Measurements from ENCODE around the gene KRTAP6-3.

KRTAP6-3 gene

DNA sequence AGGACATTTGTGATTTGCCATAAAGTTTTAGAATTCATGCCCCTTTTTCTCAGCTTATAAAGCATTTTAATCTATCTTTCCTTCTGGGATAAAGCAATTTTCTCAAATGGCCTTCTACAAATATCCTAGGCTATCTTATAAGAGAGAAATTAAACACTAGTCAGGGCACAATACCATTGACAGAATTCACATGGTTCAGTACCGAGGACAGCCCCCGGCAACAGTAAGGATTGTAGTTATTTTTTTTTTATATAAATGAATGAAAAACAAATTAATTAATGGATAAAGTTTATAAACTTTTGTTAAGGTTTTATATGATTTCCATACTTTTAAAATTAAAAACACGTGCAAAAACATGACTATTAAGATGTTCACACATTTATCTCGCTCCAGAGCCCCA, 35.9 kb downstream of the KRTAP6-3 start:
- Histone ChIP-seq H3K27me3 (ENCODE audit: insufficient read depth, low read length) (no peaks in the 10 kb centered on the region), H3K4me1 (ENCODE audit: insufficient read depth, low read length) (0 out of 2 replicates have a peak, but pooled peaks cover 4% of the 10 kb centered on the region), H3K27ac (ENCODE audit: low read length) (no peak overlapping the region), H3K4me3 (ENCODE audit: low read length) (no peak overlapping the region), H3K36me3 (ENCODE audit: insufficient read depth, low read depth, low read length) (no peaks in the 10 kb centered on the region), H3K9ac (ENCODE audit: low read depth, low read length) (no peak overlapping the region), H3K9me3 (ENCODE audit: insufficient read depth, low read depth, low read length) (peaks cover 13% of the 10 kb centered on the region; the same call in 1 of the 2 replicates)

DNA sequence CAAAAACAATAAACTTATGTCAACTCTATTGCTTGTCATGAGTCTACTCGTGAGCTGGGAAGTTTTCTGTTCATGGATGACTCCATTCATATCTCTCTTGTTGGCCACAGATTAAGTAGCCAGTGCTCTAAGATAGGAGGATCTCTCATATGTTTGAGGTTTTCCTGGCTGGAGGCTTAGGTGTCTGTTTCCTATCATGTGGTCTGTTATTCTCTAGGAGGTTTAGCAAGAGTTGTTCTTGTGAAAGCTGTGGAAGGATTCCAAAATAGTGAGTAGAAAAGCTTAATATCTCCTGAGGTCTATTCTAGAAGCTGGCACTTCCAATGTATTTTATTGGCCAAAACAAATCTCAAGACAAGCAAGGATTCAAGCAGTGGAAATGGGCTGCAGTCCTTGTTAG, 37.0 kb downstream of the KRTAP6-3 start:
- H3K36me3 ChIP-seq (ENCODE audit: insufficient read depth, low read depth, low read length) = no peaks in the 10 kb centered on the region
- H3K4me1 ChIP-seq (ENCODE audit: insufficient read depth, low read length) = 0 out of 2 replicates have a peak, but pooled peaks cover 4% of the 10 kb centered on the region
- H3K27me3 ChIP-seq (ENCODE audit: insufficient read depth, low read length) = no peaks in the 10 kb centered on the region
- no peak overlapping the region for H3K9ac ChIP-seq (ENCODE audit: low read depth, low read length)
- H3K9me3 ChIP-seq (ENCODE audit: insufficient read depth, low read depth, low read length) = peaks cover 12% of the 10 kb centered on the region; the same call in 1 of the 2 replicates
- H3K4me3 ChIP-seq (ENCODE audit: low read length) = no peak overlapping the region
- H3K27ac ChIP-seq (ENCODE audit: low read length) = no peak overlapping the region

DNA sequence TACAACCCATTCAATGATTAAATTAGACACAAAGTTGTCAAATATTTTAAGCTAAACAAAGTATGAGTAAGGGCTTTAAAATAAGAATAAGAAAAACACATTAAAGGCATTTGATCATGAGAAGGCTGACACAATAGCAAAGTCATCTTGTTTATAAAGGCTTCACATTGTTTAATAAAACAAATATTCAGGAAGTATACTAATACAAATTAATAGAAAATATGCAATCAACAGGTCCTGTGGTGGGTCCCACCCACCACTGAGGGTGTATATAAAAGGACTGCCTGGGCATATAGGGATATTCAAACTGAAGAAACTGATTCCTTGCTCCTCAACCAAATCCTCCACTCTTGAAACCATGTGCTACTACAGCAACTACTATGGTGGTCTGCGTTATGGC, 42.7 kb downstream of the KRTAP6-3 start, which contains the start of gene KRTAP20-2:
Gene KRTAP20-2 (plus strand): TSS at position 301 of the 400 bp plus-strand sequence. CDS start 58 bp downstream, at position 359.
- Histone ChIP-seq H3K27ac (ENCODE audit: low read length) (no peak within 1 kb of the TSS), H3K9ac (ENCODE audit: low read depth, low read length) (no peak within 1 kb of the TSS), H3K4me3 (ENCODE audit: low read length) (no peak within 1 kb of the TSS), H3K36me3 (ENCODE audit: insufficient read depth, low read depth, low read length) (no peaks in the 10 kb centered on the region), H3K9me3 (ENCODE audit: insufficient read depth, low read depth, low read length) (no peaks in the 10 kb centered on the region), H3K4me1 (ENCODE audit: insufficient read depth, low read length) (no peaks in the 10 kb centered on the region), H3K27me3 (ENCODE audit: insufficient read depth, low read length) (no peaks in the 10 kb centered on the region)

DNA sequence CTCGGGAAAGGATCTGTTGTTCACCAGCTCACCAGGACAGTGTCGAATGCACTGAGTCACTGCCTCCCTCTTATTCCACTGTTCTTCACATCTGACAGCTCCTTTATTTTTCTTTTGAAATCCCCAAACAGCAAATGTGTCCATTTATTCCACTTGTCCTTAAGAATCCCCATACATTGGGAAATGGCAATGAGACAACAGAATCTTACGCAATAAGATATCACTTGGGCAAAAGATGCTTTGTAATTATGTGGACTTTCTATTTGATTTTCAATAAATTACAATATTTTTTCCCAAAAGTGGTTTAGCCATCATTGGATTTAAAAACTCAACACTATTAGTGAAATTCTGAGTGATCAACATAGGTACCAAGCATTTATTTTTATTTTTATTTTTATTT, 46.4 kb downstream of the KRTAP6-3 start:
- Histone ChIP-seq H3K4me3 (ENCODE audit: low read length) (no peak overlapping the region), H3K9me3 (ENCODE audit: insufficient read depth, low read depth, low read length) (no peaks in the 10 kb centered on the region), H3K27me3 (ENCODE audit: insufficient read depth, low read length) (no peaks in the 10 kb centered on the region), H3K4me1 (ENCODE audit: insufficient read depth, low read length) (no peaks in the 10 kb centered on the region), H3K36me3 (ENCODE audit: insufficient read depth, low read depth, low read length) (no peaks in the 10 kb centered on the region), H3K9ac (ENCODE audit: low read depth, low read length) (no peak overlapping the region), H3K27ac (ENCODE audit: low read length) (no peak overlapping the region)

DNA sequence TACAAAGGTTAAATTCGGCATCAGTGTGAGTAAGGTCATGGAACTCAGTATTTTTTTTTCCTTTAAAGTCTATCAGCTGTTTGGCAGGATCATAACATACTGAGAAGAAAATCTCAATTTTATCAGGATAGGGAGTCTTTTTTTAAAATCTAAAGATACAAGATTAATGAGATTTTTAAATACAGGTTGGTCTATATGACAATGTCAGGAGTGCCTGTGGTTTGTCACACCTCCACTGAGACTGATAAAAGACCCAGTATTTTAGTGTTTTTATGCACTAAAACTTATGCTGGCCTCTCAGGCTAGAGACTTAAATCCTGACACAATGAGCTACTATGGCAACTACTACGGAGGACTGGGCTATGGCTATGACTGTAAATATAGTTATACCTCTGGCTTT, 50.3 kb downstream of the KRTAP6-3 start, which contains the start of gene KRTAP20-3:
Gene KRTAP20-3 (plus strand): TSS at position 301 of the 400 bp plus-strand sequence.
- Histone ChIP-seq H3K9ac (ENCODE audit: low read depth, low read length) (no peak within 1 kb of the TSS), H3K9me3 (ENCODE audit: insufficient read depth, low read depth, low read length) (no peaks in the 10 kb centered on the region), H3K4me3 (ENCODE audit: low read length) (no peak within 1 kb of the TSS), H3K4me1 (ENCODE audit: insufficient read depth, low read length) (no peaks in the 10 kb centered on the region), H3K27me3 (ENCODE audit: insufficient read depth, low read length) (no peaks in the 10 kb centered on the region), H3K36me3 (ENCODE audit: insufficient read depth, low read depth, low read length) (no peaks in the 10 kb centered on the region), H3K27ac (ENCODE audit: low read length) (no peak within 1 kb of the TSS)
